Thymus (tissue), 11 donors: ENCODE measurements around the gene ANKRD13A. TPM values are rescaled to one million over a fixed set of nuclear protein-coding genes. Genes with fewer than 3 reads are reported as not detected.
A peak's percentile ranks its signal among the peaks of the same experiment; 100 is the strongest.

ENCODE experiments used
- DNase-seq, 9 donors: peaks; one replicate each; pipeline ENCODE4 v3.0.0-alpha.2; 2013; ENCODE audit warnings: low spot score in 9 of 9, low read depth in 6 of 9, missing footprints in 1 of 9
- H3K27ac ChIP-seq, 2 donors: one replicate each; pipeline ENCODE4 v1.5.1; 2013; ENCODE audit warnings: control low read depth in 1 of 2, low read depth in 1 of 2, low read length in 1 of 2, mild to moderate bottlenecking in 1 of 2, moderate library complexity in 1 of 2
- H3K27me3 ChIP-seq, 2 donors: one replicate each; pipeline ENCODE4 v1.5.1; 2013; ENCODE audit warnings: low read length in 1 of 2; ENCODE audit not compliant: control insufficient read depth in 2 of 2, insufficient read depth in 1 of 2
- H3K36me3 ChIP-seq, 2 donors: one replicate each; pipeline ENCODE4 v1.5.1; 2013; ENCODE audit warnings: low read length in 1 of 2, mild to moderate bottlenecking in 1 of 2, moderate library complexity in 1 of 2; ENCODE audit not compliant: control insufficient read depth in 2 of 2, insufficient read depth in 2 of 2
- H3K4me1 ChIP-seq, 2 donors: one replicate each; pipeline ENCODE4 v1.5.1; 2013; ENCODE audit warnings: low read length in 2 of 2; ENCODE audit not compliant: control insufficient read depth in 2 of 2, insufficient read depth in 2 of 2
- H3K4me3 ChIP-seq, 2 donors: one replicate each; pipeline ENCODE4 v1.5.1; 2013; ENCODE audit warnings: low read length in 2 of 2, control low read depth in 1 of 2, mild to moderate bottlenecking in 1 of 2
- H3K9me3 ChIP-seq, 2 donors: one replicate each; pipeline ENCODE4 v1.5.1; 2013; ENCODE audit warnings: low read length in 1 of 2, mild to moderate bottlenecking in 1 of 2; ENCODE audit not compliant: control insufficient read depth in 2 of 2, insufficient read depth in 1 of 2
- WGBS: extraction: QIAGEN DNeasy Blood & Tissue Kit; methylation state at CpG from one replicate; pipeline ENCODE4 v1.1.7; 2013; 5-methylcytosine and 5-hydroxymethylcytosine counted together
- polyA plus RNA-seq: library from polyadenylated mRNA; stranded (reverse); fragments of 200-250 nt; gene quantifications from one replicate; pipeline ENCODE4 v1.2.3, GENCODE V29; 2013
- total RNA-seq: library from RNA; stranded (reverse); fragments of 120-200 nt; gene quantifications from one replicate; pipeline ENCODE4 v1.2.4, GENCODE V29; 2013
- donor health status: healthy.

The ANKRD13A gene
- total and polyA plus RNA-seq, 2 donors = 30.8 to 47.2 TPM

DNA sequence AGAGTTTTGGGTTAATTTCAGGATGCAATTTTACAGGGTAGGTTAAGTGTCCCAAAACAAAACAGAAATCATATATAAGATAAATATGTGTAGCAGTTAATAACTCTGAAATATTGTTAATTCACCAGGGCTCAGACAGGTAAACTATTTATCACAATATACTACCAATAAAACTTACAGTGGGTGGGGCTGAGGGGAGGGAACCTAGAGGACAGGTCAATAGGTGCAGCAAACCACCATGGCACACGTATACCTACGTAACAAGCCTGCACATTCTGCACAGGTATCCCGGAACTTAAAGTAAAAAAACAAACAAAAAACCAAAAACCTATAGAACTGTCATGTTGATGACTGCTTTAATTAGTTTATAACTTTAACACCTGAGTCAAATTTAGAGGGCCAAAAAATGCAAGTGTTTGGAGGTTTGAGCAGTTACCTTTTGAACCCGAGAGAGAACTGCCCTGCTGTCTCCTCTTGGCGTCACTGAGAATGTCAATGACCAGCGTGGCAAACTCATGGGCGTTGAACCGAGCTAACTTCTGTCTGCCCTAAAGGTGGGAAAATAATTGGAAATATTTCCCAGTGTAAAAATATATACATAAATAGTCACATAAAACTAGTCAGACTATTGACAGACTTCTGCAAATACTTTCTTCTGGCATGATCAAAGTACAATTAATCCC, 39.7 kb upstream of the ANKRD13A start:
- H3K4me3 ChIP-seq = no peak overlapping the region
- no peaks in the 10 kb centered on the region for H3K9me3 ChIP-seq
- WGBS = 98% methylated on average over 8 of the region's 8 CpGs
- H3K27me3 ChIP-seq = no peaks in the 10 kb centered on the region
- no peak for DNase-seq
- peaks cover 52 to 74% of the 10 kb centered on the region in 2 donors for H3K36me3 ChIP-seq
- no peaks in the 10 kb centered on the region for H3K4me1 ChIP-seq
- no peak overlapping the region for H3K27ac ChIP-seq

DNA sequence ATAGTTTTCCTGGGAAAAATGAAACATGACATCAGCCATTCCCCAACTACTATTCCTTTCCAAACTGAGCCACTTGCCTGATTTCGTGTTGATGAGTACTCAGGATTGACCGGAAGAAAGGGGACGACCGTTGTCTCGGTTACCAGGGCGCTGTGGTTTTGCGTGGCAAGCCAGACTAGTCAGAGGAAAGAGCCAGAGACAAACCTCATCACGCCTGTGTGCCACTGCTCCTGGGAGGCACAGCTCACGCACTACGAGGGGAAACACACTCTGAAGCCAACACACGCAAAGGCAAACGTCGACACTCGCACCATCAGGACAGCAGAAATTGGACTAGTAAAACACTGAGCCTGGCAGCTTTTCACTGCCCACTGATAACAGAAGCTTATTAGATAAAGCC, 38.0 kb upstream of the ANKRD13A start:
- no peak for DNase-seq
- Histone ChIP-seq H3K36me3 (peaks cover 57 to 79% of the 10 kb centered on the region in 2 donors), H3K9me3 (no peaks in the 10 kb centered on the region), H3K4me1 (no peaks in the 10 kb centered on the region), H3K4me3 (no peak overlapping the region), H3K27me3 (no peaks in the 10 kb centered on the region), H3K27ac (no peak overlapping the region)
- 97% methylated on average over 14 of the region's 14 CpGs for WGBS

DNA sequence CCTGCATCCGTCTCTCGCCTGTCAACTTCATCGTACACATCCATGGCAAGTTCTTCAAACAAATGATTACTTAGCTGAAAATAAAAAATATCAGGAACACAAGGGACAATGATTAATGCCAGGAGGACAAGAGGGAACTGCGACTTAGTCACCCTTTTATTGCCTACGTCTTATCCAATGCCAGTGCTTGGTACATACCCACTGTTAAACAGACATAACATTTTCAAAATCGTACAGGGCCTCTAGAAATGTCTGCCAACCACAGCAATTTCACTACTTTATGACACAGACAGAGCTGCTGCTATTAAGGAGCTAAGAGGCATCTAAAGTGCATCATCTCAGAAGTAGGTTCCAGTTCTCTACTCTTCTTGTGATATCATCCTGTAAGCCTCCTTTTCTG, 37.6 kb upstream of the ANKRD13A start:
- WGBS = 96% methylated on average over 6 of the region's 6 CpGs
- H3K27ac ChIP-seq = no peak overlapping the region
- H3K36me3 ChIP-seq = peaks cover 55 to 81% of the 10 kb centered on the region in 2 donors

DNA sequence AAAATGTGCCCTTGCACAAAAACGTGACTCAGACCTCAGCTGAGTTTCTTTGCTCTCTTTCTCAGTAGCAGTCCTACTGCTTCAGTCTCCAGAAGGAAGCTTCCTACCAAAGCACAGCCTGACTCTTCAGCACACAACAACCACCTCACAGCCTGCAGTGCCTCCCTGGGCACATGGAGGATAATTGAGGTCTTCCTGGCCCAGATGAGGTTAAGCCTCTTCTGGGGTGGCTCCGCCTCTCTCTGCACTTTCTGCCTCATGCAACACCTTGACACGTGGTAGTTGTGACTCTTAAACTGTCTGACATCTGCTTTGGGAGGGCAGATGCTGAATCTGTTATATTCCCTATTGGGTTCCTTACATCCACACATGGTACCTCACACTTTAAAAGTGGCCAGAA, 36.8 kb upstream of the ANKRD13A start:
- DNase-seq = no peak
- Histone ChIP-seq H3K27me3 (no peaks in the 10 kb centered on the region), H3K36me3 (peaks cover 51 to 82% of the 10 kb centered on the region in 2 donors), H3K9me3 (no peaks in the 10 kb centered on the region), H3K27ac (no peak overlapping the region), H3K4me1 (no peaks in the 10 kb centered on the region), H3K4me3 (no peak overlapping the region)
- 94% methylated on average over 3 of the region's 3 CpGs for WGBS

More for the DNA sequence above, 37.6 kb upstream of the ANKRD13A start:
- no peaks in the 10 kb centered on the region for H3K27me3 ChIP-seq
- no peaks in the 10 kb centered on the region for H3K9me3 ChIP-seq
- no peak overlapping the region for H3K4me3 ChIP-seq
- DNase-seq = no peak
- no peaks in the 10 kb centered on the region for H3K4me1 ChIP-seq

DNA sequence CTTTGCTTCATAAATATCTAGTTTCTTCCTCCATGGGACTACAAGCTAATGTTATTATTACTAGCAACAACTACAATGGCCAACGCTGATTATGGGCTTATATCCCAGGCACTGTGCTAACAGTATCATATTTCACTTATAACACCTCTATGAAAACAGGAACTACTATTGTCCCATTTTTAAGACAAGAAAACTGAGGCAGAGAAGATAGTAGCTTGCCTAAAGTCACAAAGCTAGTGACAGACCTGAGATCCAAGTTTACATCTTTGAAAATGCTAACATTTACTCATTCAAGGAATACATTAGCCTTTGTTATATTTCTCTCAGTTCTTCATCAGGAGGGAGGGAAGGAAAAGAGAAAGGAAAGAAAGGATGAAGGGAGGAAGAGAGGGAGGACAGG, 35.9 kb upstream of the ANKRD13A start:
- Histone ChIP-seq H3K9me3 (no peaks in the 10 kb centered on the region), H3K27ac (no peak overlapping the region), H3K4me3 (no peak overlapping the region), H3K27me3 (no peaks in the 10 kb centered on the region), H3K36me3 (peaks cover 54 to 87% of the 10 kb centered on the region in 2 donors), H3K4me1 (no peaks in the 10 kb centered on the region)
- 98% methylated on average over 1 of the region's 1 CpG for WGBS
- DNase-seq = no peak

DNA sequence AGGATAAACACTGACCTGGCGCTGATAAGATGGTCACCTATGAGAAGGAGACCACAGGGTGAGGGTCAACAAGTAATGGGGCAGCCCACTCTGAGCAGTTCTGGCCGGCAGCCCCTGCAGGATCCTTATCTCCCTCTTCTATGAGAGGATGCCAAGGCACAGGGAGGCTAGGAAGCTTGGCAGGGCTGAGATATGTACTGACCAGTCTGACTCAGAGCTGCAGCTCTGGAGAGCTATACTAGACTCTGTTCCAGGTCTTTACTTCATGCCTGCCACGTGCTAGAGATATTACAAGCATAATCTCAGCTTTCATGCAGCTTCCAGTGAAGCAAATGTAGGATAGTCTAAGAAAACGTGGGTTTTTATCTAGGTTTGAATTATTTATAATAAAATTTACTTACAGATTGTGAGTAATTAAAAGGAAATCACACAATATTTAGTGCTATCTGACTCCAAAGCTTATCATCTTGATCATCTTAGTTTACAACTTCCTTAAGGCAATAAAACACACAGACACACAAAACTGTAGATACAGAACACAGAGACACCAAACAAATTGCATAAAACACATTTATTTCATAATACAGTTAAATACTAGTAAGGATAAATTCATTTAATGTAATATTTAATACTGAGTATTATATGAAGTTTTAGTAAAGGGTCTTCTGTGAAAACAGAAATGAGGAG, 35.3 kb upstream of the ANKRD13A start:
- Histone ChIP-seq H3K9me3 (no peaks in the 10 kb centered on the region), H3K4me1 (no peaks in the 10 kb centered on the region), H3K4me3 (no peak overlapping the region), H3K27ac (no peak overlapping the region), H3K36me3 (peaks cover 57 to 84% of the 10 kb centered on the region in 2 donors), H3K27me3 (no peaks in the 10 kb centered on the region)
- 96% methylated on average over 4 of the region's 4 CpGs for WGBS
- no peak for DNase-seq

DNA sequence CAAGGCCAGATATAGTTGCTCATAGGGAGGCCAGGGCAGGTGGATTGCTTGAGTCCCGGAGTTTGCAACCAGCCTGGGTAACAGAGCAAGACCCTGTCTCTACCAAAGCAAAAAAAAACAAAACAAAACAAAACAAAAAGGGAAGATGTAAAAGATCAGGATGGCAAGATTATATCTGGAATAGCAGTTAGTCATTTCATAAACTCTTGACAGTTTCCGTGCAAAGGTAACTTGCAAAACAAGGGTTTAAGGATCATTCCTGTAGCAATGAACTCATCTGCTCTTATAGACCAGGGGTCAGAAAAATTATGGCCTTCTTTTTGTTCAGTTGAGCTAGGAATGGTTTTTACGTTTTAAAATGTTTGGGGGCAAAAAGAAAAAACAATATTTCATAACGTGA, 32.7 kb upstream of the ANKRD13A start:
- no peak overlapping the region for H3K4me3 ChIP-seq
- DNase-seq = no peak
- no peaks in the 10 kb centered on the region for H3K4me1 ChIP-seq
- no peaks in the 10 kb centered on the region for H3K9me3 ChIP-seq
- no peaks in the 10 kb centered on the region for H3K27me3 ChIP-seq
- WGBS = 98% methylated on average over 4 of the region's 4 CpGs
- H3K27ac ChIP-seq = no peak overlapping the region
- peaks cover 61 to 84% of the 10 kb centered on the region in 2 donors for H3K36me3 ChIP-seq

DNA sequence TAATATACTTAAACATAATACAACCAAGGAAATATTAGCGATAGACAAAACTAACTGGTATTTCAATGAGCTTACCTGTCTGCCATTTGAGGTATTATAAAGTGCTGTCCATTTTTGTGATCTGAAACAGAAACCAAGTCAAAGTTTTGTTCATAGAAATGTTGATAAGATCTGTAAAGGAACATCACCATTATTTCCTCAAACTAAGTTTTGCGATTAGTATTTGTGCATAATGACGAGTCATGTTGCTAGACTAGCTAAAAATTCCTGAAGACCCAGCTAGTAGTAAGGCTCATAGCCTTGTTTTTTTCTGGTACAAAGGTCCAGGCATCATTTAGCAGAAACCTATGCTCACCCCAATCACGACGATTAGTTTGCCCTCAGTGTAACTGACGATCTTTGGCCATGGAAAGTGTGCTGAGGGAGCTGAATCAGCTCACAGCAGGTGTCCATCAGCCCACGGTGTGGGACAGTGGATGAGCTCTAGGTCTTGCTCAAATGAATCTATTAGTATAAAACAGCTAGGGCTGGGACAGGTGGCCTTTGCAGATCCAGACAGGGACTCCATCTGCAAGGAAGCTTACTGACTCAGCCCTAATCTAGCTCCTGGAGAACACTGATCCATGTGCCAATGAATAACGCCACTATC, 31.7 kb upstream of the ANKRD13A start:
- Histone ChIP-seq H3K4me1 (no peaks in the 10 kb centered on the region), H3K27ac (peak overlapping the region in 1 of 2 donors; percentile 30), H3K27me3 (no peaks in the 10 kb centered on the region), H3K9me3 (no peaks in the 10 kb centered on the region), H3K36me3 (peaks cover 54 to 78% of the 10 kb centered on the region in 2 donors), H3K4me3 (no peak overlapping the region)
- DNase-seq = no peak
- WGBS = 93% methylated on average over 8 of the region's 8 CpGs

DNA sequence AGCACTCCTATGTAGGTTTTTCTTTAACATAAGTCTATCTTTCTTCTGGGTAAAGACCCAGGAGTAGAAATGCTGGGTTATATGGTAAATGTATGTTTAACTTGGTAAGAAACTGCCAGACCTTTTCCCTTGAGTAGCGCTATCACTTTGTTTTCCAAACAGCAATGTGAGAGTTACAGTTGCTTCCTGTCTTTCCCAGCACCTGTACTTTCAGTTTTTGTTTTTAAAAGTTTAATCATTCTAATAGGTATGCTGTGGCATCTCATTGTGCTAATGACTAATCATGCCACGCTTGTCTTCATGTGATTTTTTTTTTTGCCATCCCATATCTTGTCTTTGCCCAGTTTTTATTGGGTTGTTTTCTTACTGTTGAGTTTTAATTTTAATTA, 31.2 kb upstream of the ANKRD13A start:
- Histone ChIP-seq H3K4me1 (no peaks in the 10 kb centered on the region), H3K4me3 (no peak overlapping the region), H3K9me3 (no peaks in the 10 kb centered on the region), H3K27ac (peak overlapping the region in 1 of 2 donors; percentile 30), H3K36me3 (peaks cover 56 to 77% of the 10 kb centered on the region in 2 donors), H3K27me3 (no peaks in the 10 kb centered on the region)
- DNase-seq = no peak
- 75% methylated on average over 2 of the region's 2 CpGs for WGBS
